Stomach (tissue), 19 donors: ENCODE data around the gene USB1. TPM values are rescaled to one million over a fixed set of nuclear protein-coding genes. Genes with fewer than 3 reads are reported as not detected.

Source experiments
- DNase-seq, 2 donors: peaks; one replicate each; pipeline versions ENCODE4 v3.0.0 to v3.0.0-alpha.2; 2013 to 2019
- H3K27ac ChIP-seq, 5 donors: fragments of 200-600 bp in 4 of 5; sonication (generic) in 4 of 5; one replicate each; pipeline ENCODE4 v1.5.1; 2013 to 2019; ENCODE audit warnings: mild to moderate bottlenecking in 1 of 5, moderate library complexity in 1 of 5
- H3K27me3 ChIP-seq, 3 donors: fragments of 200-600 bp; sonication (generic); one replicate each; pipeline ENCODE4 v1.5.1; 2017 to 2019; ENCODE audit warnings: mixed run types in 1 of 3
- H3K36me3 ChIP-seq, 4 donors: fragments of 200-600 bp; sonication (generic); 1 replicate in 3 of 4; 2 replicates in 1 of 4; pipeline ENCODE4 v1.5.1; 2016 to 2019
- H3K4me1 ChIP-seq, 4 donors: fragments of 200-600 bp; sonication (generic); one replicate each; pipeline ENCODE4 v1.5.1; 2016 to 2019
- H3K4me3 ChIP-seq, 4 donors: fragments of 200-600 bp; sonication (generic) in 3 of 4; one replicate each; pipeline ENCODE4 v1.5.1; 2016 to 2019; ENCODE audit warnings: mild to moderate bottlenecking in 1 of 4
- H3K9me3 ChIP-seq, 4 donors: fragments of 200-600 bp; sonication (generic); one replicate each; pipeline ENCODE4 v1.5.1; 2016 to 2019
- EP300 ChIP-seq: sonication (generic); formaldehyde crosslinking; IDR thresholded peaks from one replicate; pipeline ENCODE4 v1.6.1; 2017; ENCODE audit warnings: antibody characterized with exemption
- POLR2A ChIP-seq, 4 donors: fragments of 450-650 bp; IDR thresholded peaks; one replicate each; pipeline ENCODE4 v1.6.1; 2016; ENCODE audit warnings: antibody characterized with exemption in 4 of 4, control low read depth in 2 of 4, mild to moderate bottlenecking in 1 of 4, moderate library complexity in 1 of 4
- POLR2AphosphoS5 ChIP-seq, 3 donors: sonication (generic); formaldehyde crosslinking; IDR thresholded peaks; one replicate each; pipeline ENCODE4 v1.6.1; 2016; ENCODE audit warnings: antibody characterized with exemption in 3 of 3
- WGBS, 5 donors: extraction: QIAGEN DNeasy Blood & Tissue Kit in 3 of 5; methylation state at CpG; one replicate each; pipeline versions ENCODE4 v1.1.5 to v1.1.7; 2013 to 2018; 5-methylcytosine and 5-hydroxymethylcytosine counted together
- intact Hi-C: fragments of 100-400 bp; cut with DNase I; formaldehyde crosslinking; loops from one replicate; pipeline ENCODE4 v1.15.1; 2023; ENCODE audit warnings: low total_unique reads
- long read RNA-seq, 10 donors: transcript quantifications; one replicate each; lab custom pipeline, GENCODE V29; 2026
- polyA plus RNA-seq, 3 donors: library from polyadenylated mRNA; stranded (reverse); fragments of 200-250 nt; gene quantifications; one replicate each; pipeline ENCODE4 v1.2.3, GENCODE V29; 2013
- total RNA-seq, 5 donors: library from RNA; depleted of rRNA; stranded (reverse); fragments of >200 nt; gene quantifications; one replicate each; pipeline versions ENCODE4 v1.1.0 to v1.2.3, GENCODE V29; 2014 to 2016
- TF ChIP-seq, protein P1 (sequence below), 7 experiments: fragments of 450-650 bp in 4 of 7; fragments of 200-600 bp in 3 of 7; sonication (generic) in 3 of 7; IDR thresholded peaks; one replicate each; pipeline ENCODE4 v1.5.1; 2016 to 2019; ENCODE audit warnings: antibody characterized with exemption in 7 of 7, control low read depth in 2 of 7, mild to moderate bottlenecking in 1 of 7
- donor health status: healthy with polysubstance abuse.
- donor health status: Bipolar disorder and iron deficiency.
- donor health status: healthy.

USB1 gene
- total RNA-seq (10 to 100 TPM in 2 of 5 donors, 1 to 10 TPM in 3; 4.1 to 54.0 (median 8.1) TPM), polyA plus RNA-seq (10 to 100 TPM; 18.9 to 28.6 (median 28.0) TPM)
- long read RNA-seq, donor 1, partial matches to known transcripts: 7 of 12 reads
- long read RNA-seq, donor 1, other reads (novel, unspliced or antisense): 0 of 12 reads
- long read RNA-seq, donor 2, partial matches to known transcripts: 0 of 4 reads
- long read RNA-seq, donor 2, other reads (novel, unspliced or antisense): 0 of 4 reads
- long read RNA-seq, donor 3, partial matches to known transcripts: 0 of 2 reads
- long read RNA-seq, donor 3, other reads (novel, unspliced or antisense): 0 of 2 reads
- long read RNA-seq, donor 4: 0 reads
- long read RNA-seq, donor 5, partial matches to known transcripts: 0 of 5 reads
- long read RNA-seq, donor 5, other reads (novel, unspliced or antisense): 0 of 5 reads
- long read RNA-seq, donor 6, partial matches to known transcripts: 5 of 17 reads
- long read RNA-seq, donor 6, other reads (novel, unspliced or antisense): 0 of 17 reads
- long read RNA-seq, donor 7, transcript USB1-201 (7 exons, 2,282 nt): major isoform, 7 of 16 reads
- long read RNA-seq, donor 7, partial matches to known transcripts: 5 of 16 reads
- long read RNA-seq, donor 7, other reads (novel, unspliced or antisense): 0 of 16 reads
- long read RNA-seq, donor 8, transcript USB1-201 (7 exons, 2,282 nt): major isoform, 5 of 6 reads
- long read RNA-seq, donor 8, partial matches to known transcripts: 0 of 6 reads
- long read RNA-seq, donor 8, other reads (novel, unspliced or antisense): 0 of 6 reads
- long read RNA-seq, donor 9, partial matches to known transcripts: 0 of 6 reads
- long read RNA-seq, donor 9, other reads (novel, unspliced or antisense): 0 of 6 reads
- long read RNA-seq, donor 10, partial matches to known transcripts: 0 of 4 reads
- long read RNA-seq, donor 10, other reads (novel, unspliced or antisense): 0 of 4 reads

GRCh38 chr16:58000706-58001676, at the start of gene USB1:
USB1 (plus strand) TSS chr16:58001407; CDS start chr16:58001484, 77 bp downstream.
- intact Hi-C loops: loop anchor here (10.0 kb wide), 1 partner anchor 246 kb away; no protein-coding TSS in a partner anchor
- H3K36me3 ChIP-seq: peaks cover 21 to 44% (median 38%) of the 10 kb centered on the region in 4 donors
- peak within 1 kb of the TSS; percentile 88 to 94 (median 92) for H3K27ac ChIP-seq
- 0 to 1% (median 0%) methylated on average over 27 to 81 of the region's 81 CpGs for WGBS, 5 donors
- H3K4me1 ChIP-seq: peaks cover 25 to 51% (median 44%) of the 10 kb centered on the region in 4 donors
- no peaks in the 10 kb centered on the region for H3K27me3 ChIP-seq
- TF ChIP-seq POLR2AphosphoS5 (IDR thresholded peaks at IDR 0.05) (peak in 2 of 3 donors; percentile 72 to 87), EP300 (no peak), POLR2A (IDR thresholded peaks at IDR 0.05) (no peak)
- TF ChIP-seq, protein P1, sequence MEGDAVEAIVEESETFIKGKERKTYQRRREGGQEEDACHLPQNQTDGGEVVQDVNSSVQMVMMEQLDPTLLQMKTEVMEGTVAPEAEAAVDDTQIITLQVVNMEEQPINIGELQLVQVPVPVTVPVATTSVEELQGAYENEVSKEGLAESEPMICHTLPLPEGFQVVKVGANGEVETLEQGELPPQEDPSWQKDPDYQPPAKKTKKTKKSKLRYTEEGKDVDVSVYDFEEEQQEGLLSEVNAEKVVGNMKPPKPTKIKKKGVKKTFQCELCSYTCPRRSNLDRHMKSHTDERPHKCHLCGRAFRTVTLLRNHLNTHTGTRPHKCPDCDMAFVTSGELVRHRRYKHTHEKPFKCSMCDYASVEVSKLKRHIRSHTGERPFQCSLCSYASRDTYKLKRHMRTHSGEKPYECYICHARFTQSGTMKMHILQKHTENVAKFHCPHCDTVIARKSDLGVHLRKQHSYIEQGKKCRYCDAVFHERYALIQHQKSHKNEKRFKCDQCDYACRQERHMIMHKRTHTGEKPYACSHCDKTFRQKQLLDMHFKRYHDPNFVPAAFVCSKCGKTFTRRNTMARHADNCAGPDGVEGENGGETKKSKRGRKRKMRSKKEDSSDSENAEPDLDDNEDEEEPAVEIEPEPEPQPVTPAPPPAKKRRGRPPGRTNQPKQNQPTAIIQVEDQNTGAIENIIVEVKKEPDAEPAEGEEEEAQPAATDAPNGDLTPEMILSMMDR (IDR thresholded peaks at IDR 0.05): peak in 5 of 7 experiments; percentile 26 to 88 (median 61)
- DNase-seq: peak; percentile 89 to 95
- no peaks in the 10 kb centered on the region for H3K9me3 ChIP-seq
- peak within 1 kb of the TSS; percentile 60 to 84 (median 73) for H3K4me3 ChIP-seq

- intact Hi-C loops: no loop called here
- Histone ChIP-seq H3K27me3 (peaks cover 0 to 26% (median 0%) of the 10 kb centered on the region in 3 donors), H3K9me3 (no peaks in the 10 kb centered on the region), H3K27ac (no peak overlapping the region), H3K4me3 (no peak overlapping the region), H3K36me3 (no peaks in the 10 kb centered on the region), H3K4me1 (no peaks in the 10 kb centered on the region)
- DNase-seq: no peak
- 84 to 89% (median 84%) methylated on average over 9 of the region's 9 CpGs for WGBS, 5 donors
- no peak for TF ChIP-seq POLR2AphosphoS5 (IDR thresholded peaks at IDR 0.05)
- TF ChIP-seq, protein P1 (IDR thresholded peaks at IDR 0.05): no peak
- no peak for TF ChIP-seq POLR2A (IDR thresholded peaks at IDR 0.05)
- TF ChIP-seq EP300: no peak
Measured at GRCh38 chr16:57952909-57953308, 48.3 kb upstream of the USB1 start.

DNA sequence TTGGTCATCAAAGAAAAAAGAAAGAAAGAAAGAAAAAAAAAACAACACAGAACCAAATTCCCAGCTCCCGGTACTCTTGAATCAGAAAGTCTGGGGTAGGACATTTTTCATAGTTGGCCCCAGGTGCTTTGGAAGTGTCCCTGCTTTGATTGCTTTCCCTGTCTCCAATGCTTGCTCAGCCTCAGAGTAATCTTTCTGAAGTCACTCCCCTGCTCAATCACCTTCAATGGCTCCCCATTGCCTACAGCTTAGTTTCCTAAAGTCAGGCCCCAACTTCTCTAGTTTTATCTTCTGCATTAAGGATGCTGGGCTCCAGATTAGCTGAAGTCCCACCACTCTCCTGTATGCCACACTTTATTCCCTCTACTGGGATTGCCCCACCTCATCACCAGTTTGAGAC, 47.4 kb upstream of the USB1 start:
- Histone ChIP-seq H3K4me3 (no peak overlapping the region), H3K27me3 (peaks cover 0 to 24% (median 0%) of the 10 kb centered on the region in 3 donors), H3K9me3 (no peaks in the 10 kb centered on the region), H3K4me1 (no peaks in the 10 kb centered on the region), H3K27ac (no peak overlapping the region), H3K36me3 (no peaks in the 10 kb centered on the region)
- intact Hi-C loops: no loop called here
- TF ChIP-seq EP300 (no peak), POLR2A (IDR thresholded peaks at IDR 0.05) (no peak), POLR2AphosphoS5 (IDR thresholded peaks at IDR 0.05) (no peak)
- TF ChIP-seq, protein P1 (IDR thresholded peaks at IDR 0.05): no peak
- WGBS, 5 donors: 87 to 100% (median 97%) methylated on average over 1 of the region's 1 CpG
- DNase-seq: no peak
